Right cardiac atrium (tissue), 5 donors: ENCODE results near the gene AFG3L2. TPM values are rescaled to one million over a fixed set of nuclear protein-coding genes. Genes with fewer than 3 reads are reported as not detected.

Experiments
- ATAC-seq, 2 donors: fragments of 200-7000 bp; cut with Tn5 transposase; one replicate each; pipeline versions ENCODE4 v1.8.0 to v1.9.1; 2020; ENCODE audit warnings: moderate library complexity in 2 of 2, mild to moderate bottlenecking in 1 of 2
- DNase-seq, 3 donors: peaks; one replicate each; pipeline ENCODE4 v3.0.0-alpha.2; 2020
- H3K27ac ChIP-seq: one replicate; pipeline ENCODE4 v1.5.1; 2013; ENCODE audit warnings: mild to moderate bottlenecking, low read length, control low read depth, moderate library complexity
- H3K27me3 ChIP-seq: one replicate; pipeline ENCODE4 v1.6.1; 2013; ENCODE audit not compliant: control insufficient read depth, insufficient read depth
- H3K4me1 ChIP-seq: one replicate; pipeline ENCODE4 v1.6.1; 2013; ENCODE audit warnings: low read length; ENCODE audit not compliant: control insufficient read depth, insufficient read depth
- H3K4me3 ChIP-seq: one replicate; pipeline ENCODE4 v1.5.1; 2013; ENCODE audit warnings: low read length, control low read depth
- H3K9me3 ChIP-seq: one replicate; pipeline ENCODE4 v1.6.1; 2013; ENCODE audit warnings: low read length; ENCODE audit not compliant: control insufficient read depth
- WGBS: extraction: QIAGEN DNeasy Blood & Tissue Kit; methylation state at CpG from one replicate; pipeline ENCODE4 v1.1.7; 2013; 5-methylcytosine and 5-hydroxymethylcytosine counted together
- intact Hi-C, 4 donors: fragments of 100-400 bp; cut with DNase I; formaldehyde crosslinking; loops; one replicate each; pipeline versions ENCODE4 v1.11.0 to v1.14.0; 2022 to 2023
- long read RNA-seq, 4 donors: library from polyadenylated mRNA; unstranded; transcript quantifications; one replicate each; pipeline ENCODE4 v2.0.0, GENCODE V29; 2020 to 2021
- polyA plus RNA-seq: library from polyadenylated mRNA; stranded (reverse); fragments of 200-250 nt; gene quantifications from one replicate; pipeline ENCODE4 v1.2.3, GENCODE V29; 2013
- total RNA-seq, 4 donors: library from RNA; stranded (reverse); fragmentation: NEBNext Ultra II Directional; extraction: Animal tissue kit (Norgen Biotek cat#: 25700); gene quantifications; one replicate each; pipeline ENCODE4 v1.2.1, GENCODE V29; 2021
- donor health status: healthy with polysubstance abuse.
- donor health status: DM: no; HTN: yes; CAD: no.
- donor health status: DM: no; HTN: no; CAD: no.
- donor health status: DM: no; HTN: yes; CAD: no; lungs with severe emphysema.
- donor health status: DM: yes; HTN: yes; CAD: no.

The AFG3L2 gene
- total RNA-seq (10 to 100 TPM; 73.1 to 88.4 (median 80.2) TPM), polyA plus RNA-seq (53.3 TPM)
- long read RNA-seq, donor 1, transcript AFG3L2-201 (17 exons, 3,247 nt), result major isoform, 286 of 328 reads
- long read RNA-seq, donor 1, partial matches to known transcripts, result 19 of 328 reads
- long read RNA-seq, donor 1, other reads (novel, unspliced or antisense), result 23 of 328 reads
- long read RNA-seq, donor 2, transcript AFG3L2-201 (17 exons, 3,247 nt), result major isoform, 134 of 156 reads
- long read RNA-seq, donor 2, partial matches to known transcripts, result 3 of 156 reads
- long read RNA-seq, donor 2, other reads (novel, unspliced or antisense), result 19 of 156 reads
- long read RNA-seq, donor 3, transcript AFG3L2-201 (17 exons, 3,247 nt), result major isoform, 529 of 635 reads
- long read RNA-seq, donor 3, partial matches to known transcripts, result 45 of 635 reads
- long read RNA-seq, donor 3, other reads (novel, unspliced or antisense), result 61 of 635 reads
- long read RNA-seq, donor 4, transcript AFG3L2-201 (17 exons, 3,247 nt), result major isoform, 180 of 207 reads
- long read RNA-seq, donor 4, partial matches to known transcripts, result 5 of 207 reads
- long read RNA-seq, donor 4, other reads (novel, unspliced or antisense), result 22 of 207 reads

DNA sequence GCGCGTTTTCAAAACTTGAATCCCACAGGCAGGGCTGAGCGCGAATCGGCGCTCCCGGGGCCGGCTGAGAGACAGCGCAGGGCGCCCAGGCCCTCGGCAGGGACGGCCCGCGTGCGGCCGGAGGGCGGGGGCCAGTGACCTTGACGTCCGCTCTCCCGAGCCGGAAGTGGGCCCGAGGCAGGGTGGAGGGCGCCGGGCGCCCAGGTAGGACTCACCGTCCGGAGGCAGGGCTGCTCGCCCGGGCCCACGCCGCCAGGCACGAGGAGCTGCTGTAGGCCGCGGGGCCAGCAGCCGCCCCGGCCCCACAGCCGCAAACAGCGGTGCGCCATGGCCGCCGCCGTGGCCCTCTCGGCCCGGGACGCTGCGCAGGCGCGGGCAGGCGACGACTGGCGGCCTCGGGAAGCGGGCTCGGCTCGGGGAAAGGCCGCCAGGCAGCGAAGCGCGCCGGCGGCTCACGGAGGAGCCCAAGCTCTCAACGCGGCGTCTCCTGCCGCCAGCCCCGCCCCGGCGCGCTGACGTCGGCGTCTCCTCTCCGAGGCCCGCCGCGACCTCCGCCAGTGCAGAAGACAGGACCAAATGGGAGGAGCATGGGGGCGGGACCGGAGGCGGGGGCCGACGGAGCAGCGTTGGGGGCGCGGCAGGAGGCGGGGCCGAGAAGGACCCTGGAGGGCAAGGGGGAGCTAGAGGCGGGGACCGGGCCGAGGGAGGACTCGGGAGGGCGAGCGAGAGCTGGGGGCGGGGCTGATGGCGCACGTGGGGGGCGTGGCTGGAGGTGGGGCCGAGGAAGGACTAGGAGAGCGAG, at the start of gene AFG3L2:
Gene AFG3L2, minus strand, starts transcription at position 474 of the 802 bp plus-strand sequence. Its CDS starts 145 bp downstream, at position 329.
- Histone ChIP-seq H3K27ac (peak within 1 kb of the TSS; percentile 96), H3K4me1 (peaks cover 8% of the 10 kb centered on the region), H3K9me3 (no peaks in the 10 kb centered on the region), H3K4me3 (peak within 1 kb of the TSS; percentile 72), H3K27me3 (no peaks in the 10 kb centered on the region)
- WGBS, result under 1% methylated on average over 100 of the region's 100 CpGs
- DNase-seq, result peak; percentile 72 to 100 (median 100)
- peak; percentile 96 to 97 for ATAC-seq
- intact Hi-C loops, result loop anchor here in 1 of 4 donors (10.0 kb wide), 1 partner anchor 62 kb away; no protein-coding TSS in a partner anchor

DNA sequence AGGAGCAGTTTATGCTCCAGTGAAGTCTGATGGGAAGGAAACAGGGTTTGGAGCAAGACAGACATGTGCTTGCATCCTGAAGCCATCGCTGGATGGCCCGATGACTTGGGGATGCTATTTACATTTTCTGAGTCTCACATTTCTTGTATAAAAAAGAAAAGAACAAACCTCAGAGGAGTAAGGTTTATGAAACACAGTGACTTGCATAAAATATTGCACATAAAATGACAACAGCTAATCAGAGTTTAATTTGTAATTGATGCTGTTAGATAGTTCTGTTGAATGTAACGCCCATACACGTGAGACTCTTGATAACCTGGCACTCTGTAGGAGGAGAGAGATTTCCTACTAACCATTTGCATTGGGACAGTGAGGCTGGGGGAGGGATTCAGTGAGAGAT, 47.2 kb upstream of the AFG3L2 start:
- Histone ChIP-seq H3K9me3 (no peaks in the 10 kb centered on the region), H3K27ac (no peak overlapping the region), H3K4me3 (no peak overlapping the region), H3K4me1 (peaks cover 3% of the 10 kb centered on the region), H3K27me3 (no peaks in the 10 kb centered on the region)
- intact Hi-C loops, result no loop called here
- DNase-seq (no peak), ATAC-seq (no peak)
- WGBS, result 83% methylated on average over 4 of the region's 4 CpGs

DNA sequence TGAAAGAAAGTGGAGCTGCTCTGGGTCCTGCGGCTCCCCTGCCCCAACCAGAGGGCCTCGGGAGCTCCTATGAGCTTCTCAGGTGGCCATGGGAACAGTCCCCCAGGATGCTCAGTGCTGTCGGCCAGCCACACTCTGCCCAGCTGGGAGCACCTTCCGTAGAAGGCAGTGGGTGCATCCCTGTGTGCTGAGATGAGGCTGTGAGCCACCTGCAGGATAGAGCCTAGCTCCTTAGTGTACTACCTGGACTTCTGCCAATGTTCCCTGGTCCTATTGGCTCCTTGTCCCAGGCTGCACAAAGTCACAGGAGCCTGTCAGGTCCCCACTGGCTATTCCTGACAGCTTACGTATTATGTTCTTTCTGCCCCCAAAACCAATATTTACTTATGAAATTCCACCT, 46.8 kb upstream of the AFG3L2 start:
- 84% methylated on average over 5 of the region's 5 CpGs for WGBS
- H3K4me1 ChIP-seq, result peaks cover 3% of the 10 kb centered on the region
- intact Hi-C loops, result no loop called here
- ATAC-seq, result no peak
- no peaks in the 10 kb centered on the region for H3K9me3 ChIP-seq
- no peak for DNase-seq
- H3K27ac ChIP-seq, result no peak overlapping the region
- H3K4me3 ChIP-seq, result no peak overlapping the region
- H3K27me3 ChIP-seq, result no peaks in the 10 kb centered on the region

DNA sequence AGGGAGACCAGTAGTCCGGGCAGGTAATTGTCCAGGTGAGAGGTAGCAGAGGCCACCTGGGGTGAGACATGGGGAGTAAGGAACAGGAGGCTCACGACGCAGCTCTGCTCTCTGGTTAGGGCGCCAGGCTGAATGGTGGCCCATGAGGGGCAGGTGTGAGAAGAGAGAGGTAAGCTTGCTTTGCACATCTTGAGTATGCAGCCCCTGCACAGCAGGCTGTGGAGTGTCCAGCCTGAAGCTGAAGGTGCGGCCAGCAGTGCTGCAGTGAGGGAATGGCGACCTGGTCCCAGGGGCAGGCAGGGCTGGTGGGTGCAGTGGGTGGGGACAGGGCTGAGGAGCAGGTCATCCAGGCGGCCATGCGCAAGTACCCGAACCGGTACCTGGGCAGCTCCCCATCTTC, 46.4 kb upstream of the AFG3L2 start:
- Histone ChIP-seq H3K27ac (no peak overlapping the region), H3K27me3 (no peaks in the 10 kb centered on the region), H3K4me3 (no peak overlapping the region), H3K9me3 (no peaks in the 10 kb centered on the region), H3K4me1 (peaks cover 3% of the 10 kb centered on the region)
- 95% methylated on average over 10 of the region's 10 CpGs for WGBS
- intact Hi-C loops, result no loop called here
- DNase-seq (no peak), ATAC-seq (no peak)

DNA sequence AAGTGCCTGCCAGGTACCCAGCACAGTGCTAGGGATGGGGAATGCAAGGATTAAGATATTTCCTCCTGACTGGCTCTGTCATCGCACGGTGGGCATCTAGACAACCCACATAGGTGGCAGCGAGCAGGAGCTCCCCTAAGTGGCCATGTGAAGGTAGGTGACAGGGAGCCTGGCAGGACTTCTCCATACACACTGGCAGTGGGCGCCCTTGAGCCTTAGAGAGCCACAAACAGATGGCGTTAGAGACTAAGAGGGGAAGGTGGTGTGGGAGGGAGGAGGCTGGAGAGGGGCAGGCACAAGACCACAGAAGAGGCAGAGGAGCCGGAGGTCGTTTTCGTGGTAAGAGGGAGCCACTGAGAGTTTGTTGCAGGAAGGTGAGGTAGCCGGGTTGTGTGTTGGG, 45.9 kb upstream of the AFG3L2 start:
- Histone ChIP-seq H3K27me3 (no peaks in the 10 kb centered on the region), H3K27ac (no peak overlapping the region), H3K4me3 (no peak overlapping the region), H3K9me3 (no peaks in the 10 kb centered on the region), H3K4me1 (peaks cover 3% of the 10 kb centered on the region)
- 85% methylated on average over 9 of the region's 9 CpGs for WGBS
- ATAC-seq, result no peak
- intact Hi-C loops, result no loop called here
- no peak for DNase-seq

DNA sequence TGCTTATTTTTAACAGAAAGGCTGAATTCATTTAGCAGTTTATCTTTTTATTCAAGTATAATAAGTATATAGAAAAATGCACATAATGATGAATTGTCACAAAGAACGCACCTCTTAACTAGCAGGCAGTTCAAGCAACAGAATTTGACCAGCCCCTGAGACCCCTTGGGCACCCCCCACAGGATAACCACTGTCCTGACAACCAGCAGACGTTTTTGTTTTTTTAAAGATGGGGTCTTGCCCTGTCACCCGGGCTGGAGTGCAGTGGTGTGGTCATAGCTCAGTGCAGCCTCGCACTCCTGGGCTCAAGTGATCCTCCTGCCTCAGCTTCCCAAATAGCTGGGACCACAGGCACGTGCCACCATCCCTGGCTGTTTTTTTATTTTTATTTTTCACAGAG, 44.7 kb upstream of the AFG3L2 start:
- Histone ChIP-seq H3K27ac (no peak overlapping the region), H3K4me1 (peaks cover 3% of the 10 kb centered on the region), H3K27me3 (no peaks in the 10 kb centered on the region), H3K4me3 (no peak overlapping the region), H3K9me3 (no peaks in the 10 kb centered on the region)
- WGBS, result 79% methylated on average over 5 of the region's 5 CpGs
- ATAC-seq (no peak), DNase-seq (no peak)
- intact Hi-C loops, result no loop called here

DNA sequence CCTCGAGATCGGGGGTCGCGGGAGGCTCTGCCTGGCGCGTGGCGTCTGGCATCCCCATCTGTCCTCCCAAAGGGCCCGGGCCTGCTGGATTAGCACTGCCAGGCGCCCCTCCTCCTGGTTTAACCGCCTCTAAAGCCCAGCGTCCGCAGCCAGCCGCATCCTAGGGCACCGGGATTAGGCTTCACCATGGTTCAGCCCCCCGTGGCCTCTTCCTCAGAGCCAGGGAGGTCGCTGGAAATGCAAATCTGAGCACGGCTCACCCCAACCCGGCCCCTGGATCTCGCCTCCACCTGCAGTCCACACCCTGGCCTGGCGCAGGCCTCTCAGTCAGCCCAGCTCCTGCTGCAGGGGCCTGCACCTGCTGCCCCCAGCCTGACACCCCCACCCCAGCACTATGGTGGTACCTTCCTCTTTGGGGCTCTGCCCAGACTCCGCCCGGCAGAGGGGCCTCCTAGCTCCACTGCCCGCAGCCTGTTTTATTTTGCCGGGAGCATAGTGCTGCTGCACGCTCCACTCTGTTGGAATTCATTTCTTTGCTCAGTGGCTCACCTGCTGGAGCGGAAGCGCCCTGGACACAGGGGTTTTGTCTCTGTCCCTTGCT, 43.9 kb upstream of the AFG3L2 start:
- peak in 2 of 3 donors; percentile 56 to 60 for DNase-seq
- peak; percentile 33 to 39 for ATAC-seq
- no peak overlapping the region for H3K27ac ChIP-seq
- no peaks in the 10 kb centered on the region for H3K27me3 ChIP-seq
- H3K4me1 ChIP-seq, result peaks cover 3% of the 10 kb centered on the region
- intact Hi-C loops, result no loop called here
- 34% methylated on average over 27 of the region's 27 CpGs for WGBS
- H3K9me3 ChIP-seq, result no peaks in the 10 kb centered on the region
- peak overlapping the region; percentile 44 for H3K4me3 ChIP-seq

DNA sequence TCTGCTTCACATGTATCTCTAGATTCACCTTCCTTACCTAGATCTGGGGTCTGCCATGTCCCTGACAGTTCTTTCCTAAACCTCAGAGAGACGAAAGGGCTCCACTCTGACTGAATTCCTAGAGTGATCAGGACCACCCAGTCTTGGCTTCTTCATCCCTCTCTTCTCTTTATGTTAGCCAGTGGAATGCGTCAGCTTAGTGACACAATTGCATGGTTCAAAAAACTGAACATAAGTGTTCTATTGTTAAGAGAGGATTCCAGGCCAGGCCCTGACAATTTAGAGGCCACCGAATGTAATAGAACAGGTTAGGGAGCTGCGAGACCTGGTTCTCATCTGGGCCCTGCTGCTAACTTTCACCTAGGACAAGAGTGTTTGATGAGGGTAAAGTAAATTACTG, 40.7 kb upstream of the AFG3L2 start:
- Histone ChIP-seq H3K27me3 (no peaks in the 10 kb centered on the region), H3K4me1 (peaks cover 3% of the 10 kb centered on the region), H3K9me3 (no peaks in the 10 kb centered on the region), H3K27ac (no peak overlapping the region), H3K4me3 (no peak overlapping the region)
- no peak for DNase-seq
- 80% methylated on average over 4 of the region's 4 CpGs for WGBS
- intact Hi-C loops, result no loop called here
- no peak for ATAC-seq

DNA sequence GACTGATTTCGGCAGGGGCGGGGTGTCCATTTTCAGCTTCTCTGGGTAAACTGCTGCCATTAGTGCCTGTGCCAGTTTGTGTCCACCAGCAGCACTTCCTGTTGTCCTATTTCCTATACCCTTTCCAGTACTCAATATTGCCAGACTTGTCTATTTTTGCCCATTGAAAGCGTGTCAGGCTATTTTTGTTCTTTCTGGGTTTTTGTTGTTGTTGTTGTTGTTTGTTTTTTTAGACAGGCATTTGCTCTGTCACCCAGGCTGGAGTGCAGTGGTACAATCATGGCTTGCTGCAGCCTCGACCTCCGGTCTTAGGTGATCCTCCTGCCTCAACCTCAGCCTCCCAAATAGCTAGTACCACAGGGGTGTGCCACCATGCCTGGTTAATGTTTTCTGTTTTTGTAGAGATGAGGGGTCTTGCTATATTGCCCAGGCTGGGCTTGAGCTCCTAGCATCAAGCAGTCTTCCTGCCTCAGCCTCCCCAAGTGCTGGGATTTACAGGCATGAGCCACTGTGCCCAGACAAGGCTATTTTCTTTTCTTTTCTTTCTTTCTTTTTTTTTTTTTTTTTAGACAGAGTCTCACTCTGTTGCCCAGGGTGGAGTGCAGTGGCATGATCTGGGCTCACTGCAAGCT, 39.2 kb upstream of the AFG3L2 start:
- intact Hi-C loops, result no loop called here
- no peak for DNase-seq
- Histone ChIP-seq H3K4me3 (no peak overlapping the region), H3K27ac (no peak overlapping the region), H3K27me3 (no peaks in the 10 kb centered on the region), H3K4me1 (peaks cover 3% of the 10 kb centered on the region), H3K9me3 (no peaks in the 10 kb centered on the region)
- WGBS, result 80% methylated on average over 5 of the region's 5 CpGs
- ATAC-seq, result no peak

DNA sequence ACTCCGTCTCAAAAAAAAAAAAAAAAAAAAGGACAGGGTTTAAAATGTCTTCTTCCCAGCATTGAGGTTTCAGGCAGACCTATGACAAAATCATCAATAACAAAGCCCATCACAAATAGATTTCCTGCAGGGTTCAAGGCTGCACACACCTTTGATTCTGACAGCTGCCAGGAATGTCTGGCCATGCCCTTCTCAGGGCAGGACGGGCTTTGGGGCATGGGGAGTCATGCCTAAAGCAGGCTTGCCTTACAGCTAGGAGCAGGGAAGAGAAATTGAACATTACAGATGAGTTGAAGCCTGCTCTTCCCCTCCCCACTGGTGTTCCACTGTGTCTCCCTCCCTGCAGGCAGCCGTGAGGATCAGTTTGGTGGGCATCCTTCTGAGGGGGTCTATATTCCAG, 34.4 kb upstream of the AFG3L2 start:
- ATAC-seq (no peak), DNase-seq (no peak)
- Histone ChIP-seq H3K27me3 (no peaks in the 10 kb centered on the region), H3K9me3 (no peaks in the 10 kb centered on the region), H3K27ac (no peak overlapping the region), H3K4me3 (no peak overlapping the region), H3K4me1 (no peaks in the 10 kb centered on the region)
- 98% methylated on average over 2 of the region's 3 CpGs for WGBS
- intact Hi-C loops, result no loop called here
